AG04449 (cell line): Measurements from ENCODE around the gene GRAMD1C.

Source experiments
- CTCF ChIA-PET: fragments of 350-600 bp; formaldehyde crosslinking; extraction: SDS; loops from one replicate; lab custom pipeline; 2021; ENCODE audit warnings: antibody characterized with exemption; lab: Yijun Ruan, JAX
- POLR2A ChIA-PET: fragments of 400-600, 350-600 bp; formaldehyde crosslinking; extraction: SDS; loops from one replicate; lab custom pipeline; 2020; ENCODE audit warnings: antibody characterized with exemption, inconsistent platforms; lab: Yijun Ruan, JAX
- DNase-seq: peaks from one replicate; pipeline ENCODE4 v3.0.0-alpha.2; 2010; ENCODE audit warnings: low read depth, low spot score
- H3K4me3 ChIP-seq: 2 replicates; pipeline ENCODE4 v1.5.1; 2011; ENCODE audit warnings: low read depth, mild to moderate bottlenecking, control low read depth, low read length
- TF ChIP-seq, protein P1 (sequence below): IDR thresholded peaks from one replicate; pipeline ENCODE4 v1.5.1; 2011; ENCODE audit warnings: mild to moderate bottlenecking, moderate library complexity, low read length, control low read depth, inconsistent platforms; ENCODE audit not compliant: insufficient read depth; ENCODE audit errors: missing control alignments

Gene GRAMD1C

DNA sequence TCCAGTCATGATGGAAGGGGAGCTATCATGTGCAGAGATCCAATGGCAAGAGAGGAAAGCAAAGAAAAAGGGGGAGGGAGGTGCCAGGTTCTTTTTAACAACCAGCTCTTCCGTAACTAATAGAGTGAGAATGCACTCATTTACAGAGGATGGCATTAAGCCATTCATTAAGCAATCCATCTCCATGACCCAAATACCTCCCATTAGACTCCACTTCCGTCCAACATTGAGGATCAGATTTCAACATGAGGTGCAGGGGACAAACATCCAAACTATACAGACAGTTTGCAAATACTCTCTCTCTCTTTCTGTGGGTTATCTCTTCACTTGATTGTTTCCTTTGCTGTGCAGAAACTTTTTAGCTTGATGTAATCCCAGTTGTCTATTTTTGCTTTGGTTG, 130.4 kb downstream of the GRAMD1C start:
- ChIA-PET CTCF (no interaction called here), POLR2A (no interaction called here)
- H3K4me3 ChIP-seq: no peak overlapping the region
- TF ChIP-seq, protein P1, sequence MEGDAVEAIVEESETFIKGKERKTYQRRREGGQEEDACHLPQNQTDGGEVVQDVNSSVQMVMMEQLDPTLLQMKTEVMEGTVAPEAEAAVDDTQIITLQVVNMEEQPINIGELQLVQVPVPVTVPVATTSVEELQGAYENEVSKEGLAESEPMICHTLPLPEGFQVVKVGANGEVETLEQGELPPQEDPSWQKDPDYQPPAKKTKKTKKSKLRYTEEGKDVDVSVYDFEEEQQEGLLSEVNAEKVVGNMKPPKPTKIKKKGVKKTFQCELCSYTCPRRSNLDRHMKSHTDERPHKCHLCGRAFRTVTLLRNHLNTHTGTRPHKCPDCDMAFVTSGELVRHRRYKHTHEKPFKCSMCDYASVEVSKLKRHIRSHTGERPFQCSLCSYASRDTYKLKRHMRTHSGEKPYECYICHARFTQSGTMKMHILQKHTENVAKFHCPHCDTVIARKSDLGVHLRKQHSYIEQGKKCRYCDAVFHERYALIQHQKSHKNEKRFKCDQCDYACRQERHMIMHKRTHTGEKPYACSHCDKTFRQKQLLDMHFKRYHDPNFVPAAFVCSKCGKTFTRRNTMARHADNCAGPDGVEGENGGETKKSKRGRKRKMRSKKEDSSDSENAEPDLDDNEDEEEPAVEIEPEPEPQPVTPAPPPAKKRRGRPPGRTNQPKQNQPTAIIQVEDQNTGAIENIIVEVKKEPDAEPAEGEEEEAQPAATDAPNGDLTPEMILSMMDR: no peak
- peak; percentile 26 for DNase-seq

DNA sequence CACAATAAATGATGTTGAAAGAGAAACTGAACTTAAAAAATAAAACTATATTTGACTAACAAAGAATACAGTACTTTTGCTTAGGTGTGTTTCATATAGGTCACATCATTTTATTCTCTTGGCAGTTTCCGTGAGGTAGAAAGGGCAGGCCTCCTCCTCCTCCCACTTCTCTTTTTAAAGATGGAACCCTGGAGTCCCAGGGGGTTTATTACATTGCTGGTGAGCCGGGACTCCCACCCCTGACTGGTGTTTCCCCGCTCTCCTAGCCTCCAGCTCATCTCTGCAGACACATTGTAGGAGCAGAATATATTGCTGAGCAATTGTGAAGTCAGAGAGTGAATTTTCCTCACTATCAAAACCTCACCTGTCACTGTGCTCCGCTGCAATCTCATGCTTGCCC, 139.2 kb downstream of the GRAMD1C start:
- POLR2A ChIA-PET: no interaction called here
- TF ChIP-seq, protein P1: no peak
- CTCF ChIA-PET: no interaction called here
- no peak for DNase-seq
- no peak overlapping the region for H3K4me3 ChIP-seq

DNA sequence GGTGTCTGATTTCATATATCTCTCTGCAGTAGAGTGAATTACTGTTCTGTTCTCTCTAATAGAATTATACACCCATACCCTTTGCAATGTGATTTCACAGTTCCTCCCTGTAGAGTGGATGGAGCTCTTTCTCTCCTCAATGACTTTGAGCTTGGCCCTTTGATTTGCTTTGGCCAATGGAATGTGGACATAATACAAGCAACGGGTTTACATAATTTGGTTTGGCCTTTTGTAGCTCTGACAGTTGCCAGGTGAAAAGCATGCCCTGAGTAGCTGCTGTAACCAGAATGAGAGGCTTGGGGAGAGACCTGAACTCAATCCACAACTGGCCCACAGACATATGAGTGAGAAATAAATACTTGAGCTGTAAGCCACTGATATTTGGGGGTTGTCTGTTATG, 141.3 kb downstream of the GRAMD1C start:
- no peak overlapping the region for H3K4me3 ChIP-seq
- ChIA-PET CTCF (interaction anchor here (0.9 to 1.2 kb wide), 2 partner anchors 75 to 135 kb away, joined by 3 to 4 read pairs; no protein-coding TSS in a partner anchor), POLR2A (no interaction called here)
- DNase-seq: no peak
- TF ChIP-seq, protein P1: no peak

DNA sequence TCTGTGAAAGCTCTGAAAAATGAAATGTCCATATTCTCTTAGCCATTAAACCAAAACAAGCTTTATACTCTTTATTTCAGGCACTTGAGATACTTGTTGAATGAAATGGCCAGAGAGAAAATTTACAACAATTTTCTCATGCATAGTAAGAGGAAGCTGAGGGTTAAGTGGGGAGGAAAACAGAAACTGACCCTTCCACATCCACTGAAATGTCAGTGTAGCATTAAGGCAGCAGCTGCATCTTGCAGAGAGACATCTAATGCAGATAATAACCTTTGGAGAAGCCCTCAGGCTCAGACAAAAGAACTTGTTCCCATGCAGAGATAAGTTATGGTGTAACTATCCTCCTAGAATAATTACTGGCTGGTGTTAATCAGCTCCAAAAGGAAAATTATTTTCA, 143.2 kb downstream of the GRAMD1C start:
- no peak for DNase-seq
- H3K4me3 ChIP-seq: no peak overlapping the region
- ChIA-PET CTCF (no interaction called here), POLR2A (no interaction called here)
- TF ChIP-seq, protein P1: no peak

DNA sequence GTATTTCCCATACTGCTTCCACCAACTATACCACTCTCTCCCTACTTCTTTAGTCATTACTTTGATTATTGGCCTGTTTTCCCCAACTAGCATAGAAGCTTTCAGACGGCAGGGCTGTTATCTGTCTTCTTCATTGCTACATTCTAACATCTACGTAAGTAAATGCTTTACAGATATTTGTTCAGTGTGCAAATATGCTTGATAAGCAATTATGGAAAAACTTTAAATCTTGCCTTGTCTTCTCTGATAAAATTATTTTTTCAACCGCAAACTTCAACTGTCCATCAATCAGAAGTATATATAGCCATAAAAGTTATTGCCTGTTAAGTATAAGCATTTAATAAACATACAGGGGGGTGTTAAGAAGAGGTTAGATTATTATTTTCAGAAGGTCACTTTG, 145.0 kb downstream of the GRAMD1C start:
- H3K4me3 ChIP-seq: no peak overlapping the region
- TF ChIP-seq, protein P1: no peak
- ChIA-PET CTCF (no interaction called here), POLR2A (no interaction called here)
- no peak for DNase-seq

DNA sequence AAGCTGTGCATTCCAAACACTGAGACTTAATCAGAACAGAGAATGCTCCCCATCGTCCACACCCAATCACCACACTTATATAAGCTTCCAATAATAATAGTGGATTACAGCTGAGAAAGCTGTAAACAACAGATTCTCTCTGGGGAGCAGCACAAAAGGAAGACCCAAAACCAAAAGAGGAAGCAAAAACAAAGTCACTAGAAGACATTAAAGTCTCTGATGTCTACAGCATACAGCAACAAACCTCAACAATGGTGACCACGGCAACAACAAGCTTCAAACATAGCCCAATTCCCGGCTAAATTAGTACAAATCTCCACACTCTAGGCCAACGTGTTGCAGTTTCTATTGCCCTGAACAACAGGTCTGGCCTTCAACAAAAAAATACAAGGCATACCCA, 147.0 kb downstream of the GRAMD1C start:
- H3K4me3 ChIP-seq: no peak overlapping the region
- ChIA-PET CTCF (interaction anchor here (1.3 kb wide), 1 partner anchor 30 kb away, joined by 3 read pairs; no protein-coding TSS in a partner anchor), POLR2A (no interaction called here)
- no peak for DNase-seq
- TF ChIP-seq, protein P1: no peak
